HepG2 (cell line): Measurements from ENCODE around the gene CCDC57. TPM values are rescaled to one million over a fixed set of nuclear protein-coding genes. Genes with fewer than 3 reads are reported as not detected.

Experiments used
- AKAP8 ChIP-seq: sonication (generic); formaldehyde crosslinking; IDR thresholded peaks from 2 replicates; pipeline ENCODE4 v1.5.1; 2020; ENCODE audit warnings: mild to moderate bottlenecking, missing genetic modification reagents
- ATF3 ChIP-seq: sonication (generic); formaldehyde crosslinking; IDR thresholded peaks from 2 replicates; pipeline ENCODE4 v1.4.0; 2020; ENCODE audit warnings: missing genetic modification reagents
- CREM ChIP-seq, 2 experiments: sonication (generic) in 1 of 2; formaldehyde crosslinking in 1 of 2; IDR thresholded peaks; 2 replicates each; pipeline versions ENCODE4 v1.4.0 to v1.6.1; 2016 to 2020; ENCODE audit warnings: antibody characterized with exemption in 1 of 2, mild to moderate bottlenecking in 1 of 2, missing genetic modification reagents in 1 of 2
- E2F1 ChIP-seq: sonication (generic); formaldehyde crosslinking; IDR thresholded peaks from 2 replicates; pipeline ENCODE4 v1.5.0; 2020; ENCODE audit warnings: missing genetic modification reagents
- ETV5 ChIP-seq: IDR thresholded peaks from 2 replicates; pipeline ENCODE4 v1.6.1; 2018; ENCODE audit warnings: missing biosample characterization, missing genetic modification reagents, inconsistent platforms, borderline replicate concordance
- GTF2F1 ChIP-seq: fragments of 150-350 bp; IDR thresholded peaks from 2 replicates; pipeline ENCODE4 v1.6.1; 2014; ENCODE audit warnings: low read length
- IRF9 ChIP-seq: sonication (generic); formaldehyde crosslinking; IDR thresholded peaks from 2 replicates; pipeline ENCODE4 v1.8.0; 2022; ENCODE audit warnings: missing genetic modification reagents, mild to moderate bottlenecking, borderline replicate concordance
- IRX3 ChIP-seq: sonication (generic); formaldehyde crosslinking; IDR thresholded peaks from 2 replicates; pipeline ENCODE4 v1.8.1; 2023; ENCODE audit warnings: mild to moderate bottlenecking, low read depth, missing genetic modification reagents, borderline replicate concordance
- KAT2B ChIP-seq: fragments of 150-350 bp; IDR thresholded peaks from 2 replicates; pipeline ENCODE4 v1.6.1; 2014; ENCODE audit warnings: low read depth, low read length, borderline replicate concordance
- MLX ChIP-seq: IDR thresholded peaks from 2 replicates; pipeline ENCODE4 v1.6.1; 2016
- NCOA2 ChIP-seq: sonication (generic); formaldehyde crosslinking; IDR thresholded peaks from 2 replicates; pipeline ENCODE4 v1.8.0; 2022; ENCODE audit warnings: inconsistent platforms
- RFXAP ChIP-seq: sonication (generic); formaldehyde crosslinking; IDR thresholded peaks from 2 replicates; pipeline ENCODE4 v1.4.0; 2020; ENCODE audit warnings: missing genetic modification reagents, borderline replicate concordance
- SIX4 ChIP-seq: sonication (generic); formaldehyde crosslinking; IDR thresholded peaks from 2 replicates; pipeline ENCODE4 v1.4.0; 2020; ENCODE audit warnings: missing genetic modification reagents
- TRAFD1 ChIP-seq: sonication (generic); formaldehyde crosslinking; IDR thresholded peaks from 2 replicates; pipeline ENCODE4 v1.5.1; 2020; ENCODE audit warnings: missing genetic modification reagents, mild to moderate bottlenecking, borderline replicate concordance
- YEATS4 ChIP-seq: sonication (generic); formaldehyde crosslinking; IDR thresholded peaks from 2 replicates; pipeline ENCODE4 v1.4.0; 2020; ENCODE audit warnings: missing genetic modification reagents, borderline replicate concordance
- ZNF24 ChIP-seq: fragments of 450-650 bp; IDR thresholded peaks from 2 replicates; pipeline ENCODE4 v1.6.1; 2017; ENCODE audit warnings: antibody characterized with exemption, mild to moderate bottlenecking
- ZNF33A ChIP-seq: sonication (generic); formaldehyde crosslinking; IDR thresholded peaks from 2 replicates; pipeline ENCODE4 v1.5.1; 2020; ENCODE audit warnings: missing genetic modification reagents, mild to moderate bottlenecking, moderate library complexity, borderline replicate concordance
- ZNF530 ChIP-seq: sonication (generic); formaldehyde crosslinking; IDR thresholded peaks from 2 replicates; pipeline ENCODE4 v1.5.0; 2020; ENCODE audit warnings: low read depth, mild to moderate bottlenecking, missing genetic modification reagents
- ZNF616 ChIP-seq: sonication (generic); formaldehyde crosslinking; IDR thresholded peaks from 2 replicates; pipeline ENCODE4 v1.5.0; 2020; ENCODE audit warnings: low read depth, mild to moderate bottlenecking, missing genetic modification reagents
- ZNF678 ChIP-seq: sonication (generic); formaldehyde crosslinking; IDR thresholded peaks from 2 replicates; pipeline ENCODE4 v1.4.0; 2020; ENCODE audit warnings: mild to moderate bottlenecking, missing genetic modification reagents
- ZNF737 ChIP-seq: sonication (generic); formaldehyde crosslinking; IDR thresholded peaks from 2 replicates; pipeline ENCODE4 v1.5.0; 2020; ENCODE audit warnings: missing genetic modification reagents, mild to moderate bottlenecking, borderline replicate concordance
- ZSCAN21 ChIP-seq: sonication (generic); formaldehyde crosslinking; IDR thresholded peaks from 2 replicates; pipeline ENCODE4 v1.8.0; 2022; ENCODE audit warnings: mild to moderate bottlenecking, missing genetic modification reagents, moderate library complexity, borderline replicate concordance
- polyA plus RNA-seq, 8 experiments: library from polyadenylated mRNA; depleted of rRNA in 3 of 8; stranded (reverse) in 7 of 8; unstranded in 1 of 8; fragments of >200 nt; fragmentation: Illumina TruSeq in 4 of 8; extraction: Trizol in 4 of 8; gene quantifications; 2 replicates each; pipeline versions ENCODE4 v1.2.1 to v1.2.3, GENCODE V29; 2011 to 2016; ENCODE audit warnings: low read depth in 4 of 8, missing spikeins in 1 of 8, mixed read lengths in 1 of 8; ENCODE audit not compliant: insufficient read depth in 1 of 8
- total RNA-seq, 5 experiments: library from RNA; depleted of rRNA; stranded (reverse); fragments of >200 nt; fragmentation: Illumina TruSeq; extraction: Trizol; gene quantifications; 2 replicates each; pipeline ENCODE4 v1.2.3, GENCODE V29; 2016; ENCODE audit warnings: low read depth in 1 of 5

Gene CCDC57
- total and polyA plus RNA-seq, 2 of the 13 experiments (the other 11 are each of a cell fraction or from before 2014, with no cell fraction given), result 59.3 to 59.9 TPM

GRCh38 chr17:82228842-82229697 lies 16.4 kb upstream of the CCDC57 start, which contains the start of gene SLC16A3 (continued):
- no peak for TF ChIP-seq TRAFD1 (CRISPR knock-in tag)
- TF ChIP-seq ZNF737 (CRISPR knock-in tag), result no peak
- TF ChIP-seq SIX4 (CRISPR knock-in tag), result no peak
- peak; percentile 19; the same call in 1 of the 2 replicates for TF ChIP-seq YEATS4
- no peak for TF ChIP-seq KAT2B
- TF ChIP-seq AKAP8 (CRISPR knock-in tag), result no peak
- peak; percentile 54; the same call in 1 of the 2 replicates for TF ChIP-seq RFXAP
- TF ChIP-seq ZNF678, result peak; percentile 89
- TF ChIP-seq CREM (IDR thresholded peaks at IDR 0.05), result no peak
- TF ChIP-seq CREM (CRISPR knock-in tag; IDR thresholded peaks at IDR 0.05), result no peak
- peak; percentile 70 for TF ChIP-seq ZSCAN21 (CRISPR knock-in tag)
- no peak for TF ChIP-seq NCOA2 (CRISPR knock-in tag)
- TF ChIP-seq E2F1 (CRISPR knock-in tag), result no peak
- TF ChIP-seq ATF3 (CRISPR knock-in tag), result no peak; the same call in 1 of the 2 replicates
- no peak for TF ChIP-seq MLX (CRISPR knock-in tag)
- no peak for TF ChIP-seq IRF9 (CRISPR knock-in tag)
- TF ChIP-seq ZNF33A (CRISPR knock-in tag), result peak; percentile 92; the same call in 1 of the 2 replicates
- 0 out of 2 replicates have a peak, but pooled peaks have one; percentile 62 for TF ChIP-seq IRX3
- TF ChIP-seq ZNF24, result no peak
- no peak for TF ChIP-seq ZNF530 (CRISPR knock-in tag)
- no peak for TF ChIP-seq ZNF616
- no peak for TF ChIP-seq GTF2F1
- TF ChIP-seq ETV5 (CRISPR knock-in tag), result no peak
